ENCODE data around the gene PPFIA3.
"Not testable (repeated sequence)": the region's sequence is repeated elsewhere in the genome, so short reads cannot be mapped to it uniquely, and the experiment has no call there.

GRCh38 chr19:49146408-49146770 is 27.0 kb downstream of the PPFIA3 start:
- TF ChIP-seq CTCF (conservative IDR thresholded peaks at IDR 0.05; ENCODE audit: low read depth, low read length); EZH2phosphoT487 (IDR thresholded peaks at IDR 0.05; ENCODE audit: borderline replicate concordance, low read length); EZH2 (IDR thresholded peaks at IDR 0.05; ENCODE audit: low read length, unreplicated experiment): not testable (repeated sequence)

Data from PC-3 (cell line).